Omental fat pad (tissue), 4 donors: Measurements from ENCODE around the gene ETFB. TPM values are rescaled to one million over a fixed set of nuclear protein-coding genes. Genes with fewer than 3 reads are reported as not detected.
"Not testable (repeated sequence)": the region's sequence is repeated elsewhere in the genome, so short reads cannot be mapped to it uniquely, and the experiment has no call there.

ENCODE experiments used
- ATAC-seq: fragments of 150-250 bp; one replicate; pipeline ENCODE4 v1.9.1; 2016; ENCODE audit warnings: mild to moderate bottlenecking, moderate library complexity; ENCODE audit not compliant: low FRiP score
- DNase-seq: peaks from one replicate; pipeline ENCODE4 v3.0.0-alpha.2; 2019; ENCODE audit warnings: low spot score
- CTCF ChIP-seq, 3 donors: fragments of 450-650 bp; IDR thresholded peaks; one replicate each; pipeline ENCODE4 v1.5.1; 2016 to 2017; ENCODE audit warnings: antibody characterized with exemption in 3 of 3, mild to moderate bottlenecking in 3 of 3, moderate library complexity in 2 of 3
- total RNA-seq, 4 donors: library from RNA; depleted of rRNA; stranded (reverse); fragments of >200 nt; gene quantifications; one replicate each; pipeline ENCODE4 v1.1.0, GENCODE V29; 2016

Gene ETFB
- total RNA-seq, 4 donors from 2014 or later = 136 to 251 (median 166) TPM

DNA sequence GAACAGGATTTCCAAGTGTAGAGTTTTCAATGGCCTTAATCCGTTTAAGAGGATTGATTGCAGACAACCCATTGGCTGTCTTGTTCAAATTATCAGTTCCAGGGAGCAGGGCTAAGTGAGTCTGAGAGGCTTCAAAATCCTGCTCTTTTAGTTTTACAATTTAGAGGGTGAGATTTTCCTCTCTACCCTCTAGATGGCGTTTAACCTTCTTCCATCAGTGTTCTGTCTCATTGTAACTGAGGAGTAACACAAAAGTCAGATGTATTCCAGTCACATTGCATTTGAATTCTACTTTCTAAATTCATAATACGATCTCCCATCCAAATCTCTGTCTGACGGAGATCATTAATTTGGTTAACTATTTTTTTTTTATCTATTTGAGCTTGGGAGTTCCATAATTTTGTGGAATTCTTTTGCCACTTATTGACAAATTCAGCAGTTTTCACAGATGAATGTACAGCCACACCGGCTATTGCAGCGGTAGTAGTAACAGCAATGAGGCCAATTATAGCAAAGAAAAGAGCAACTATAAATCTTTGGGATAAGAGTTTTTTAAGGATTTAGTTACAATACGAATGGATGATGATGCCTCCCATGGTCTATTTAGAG, 32.0 kb upstream of the ETFB start:
- TF ChIP-seq CTCF (IDR thresholded peaks at IDR 0.05) = no peak
- ATAC-seq (no peak), DNase-seq (no peak)

GRCh38 chr19:51397453-51397852, 31.3 kb upstream of the ETFB start:
- not testable (repeated sequence) for DNase-seq, ATAC-seq

DNA sequence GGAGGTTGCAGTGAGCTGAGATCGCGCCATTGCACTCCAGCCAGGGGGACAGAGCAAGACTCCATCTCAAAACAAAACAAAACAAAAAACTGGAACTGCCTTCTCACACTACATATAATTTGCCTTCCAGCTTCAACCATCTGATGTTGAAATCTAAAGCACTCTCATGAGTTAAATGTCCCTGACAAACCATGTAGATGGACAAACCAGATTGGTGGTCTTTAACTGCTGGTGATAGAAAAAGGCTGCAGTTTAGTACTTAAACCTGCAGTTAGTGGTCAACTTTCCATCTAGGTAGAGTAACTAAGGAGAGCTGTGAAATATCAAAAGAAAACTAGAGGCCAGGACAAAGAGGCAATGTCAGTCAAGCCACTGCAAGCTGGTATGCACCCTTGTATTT, 30.0 kb upstream of the ETFB start:
- TF ChIP-seq CTCF (IDR thresholded peaks at IDR 0.05) = no peak
- DNase-seq (no peak), ATAC-seq (no peak)

DNA sequence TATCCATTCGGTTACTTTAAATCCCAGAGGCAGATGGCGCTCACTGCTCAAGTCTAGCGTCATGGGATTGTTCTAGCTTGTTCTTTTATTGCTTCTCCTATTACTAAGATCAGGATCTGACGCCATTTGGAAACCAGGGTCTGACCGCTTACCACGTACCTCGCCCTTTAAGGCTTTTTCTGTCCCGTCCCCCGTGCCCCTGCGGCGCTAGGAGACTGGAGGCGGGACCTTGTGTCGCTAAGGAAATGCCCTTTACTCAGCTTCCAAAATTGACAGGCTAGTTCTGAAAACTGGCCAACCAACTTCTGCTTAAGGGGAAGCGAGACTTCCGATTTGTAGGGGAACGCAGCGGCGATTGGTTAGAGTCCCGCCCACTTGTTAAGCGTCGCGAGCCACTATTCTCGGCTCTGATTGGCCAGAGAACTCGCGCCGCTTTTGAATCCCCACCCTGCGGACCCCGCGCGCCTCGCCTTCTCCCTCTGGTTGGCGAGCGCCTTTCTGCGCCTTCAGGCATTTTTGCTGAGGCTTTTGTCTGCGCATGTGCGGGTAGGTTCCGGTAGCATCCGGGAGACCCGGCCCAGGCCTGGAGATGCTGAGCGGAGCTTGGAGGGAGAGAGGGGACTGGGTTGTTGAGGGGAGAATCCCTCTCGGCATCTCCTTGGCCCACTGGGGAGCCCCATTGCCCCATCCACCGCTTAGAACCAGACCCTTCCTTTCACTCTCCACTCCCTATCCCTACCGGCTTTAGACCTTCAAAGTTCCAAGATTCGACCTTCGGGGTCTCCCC, 28.1 kb upstream of the ETFB start:
- DNase-seq (peak; percentile 78), ATAC-seq (peak; percentile 95)
- no peak for TF ChIP-seq CTCF (IDR thresholded peaks at IDR 0.05)

- ATAC-seq (no peak), DNase-seq (no peak)
- no peak for TF ChIP-seq CTCF (IDR thresholded peaks at IDR 0.05)
These were observed 26.5 kb upstream of the ETFB start for GRCh38 chr19:51392701-51393100.

DNA sequence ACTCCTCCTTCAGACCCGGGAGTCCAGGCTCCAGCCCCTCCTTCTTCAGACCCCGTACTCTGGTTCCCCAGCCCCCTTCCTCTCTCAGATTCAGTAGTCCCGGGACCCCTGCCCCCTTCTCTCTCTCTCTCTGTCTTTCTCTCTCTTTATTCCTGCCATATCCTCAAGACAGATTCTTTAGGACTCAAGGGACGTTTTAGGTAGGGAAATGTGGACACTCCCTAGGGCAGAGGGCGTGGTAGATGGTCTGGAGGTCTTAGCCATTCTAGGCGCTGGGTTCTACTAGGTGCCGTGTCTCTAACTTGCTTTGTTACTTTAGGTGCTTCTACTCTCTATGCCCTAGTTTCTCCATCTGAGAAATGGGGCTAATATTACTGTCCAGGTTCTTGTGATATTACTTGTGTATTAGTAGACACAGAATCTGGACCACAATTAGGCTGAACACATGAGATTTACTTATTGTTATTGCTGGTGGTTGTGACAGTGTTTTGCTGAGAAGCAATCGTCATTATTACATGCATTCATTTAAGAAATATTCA, 25.0 kb upstream of the ETFB start:
- TF ChIP-seq CTCF (IDR thresholded peaks at IDR 0.05) = no peak
- ATAC-seq = no peak
- no peak for DNase-seq

GRCh38 chr19:51389143-51389542, 23.0 kb upstream of the ETFB start:
- ATAC-seq (no peak), DNase-seq (no peak)

More at GRCh38 chr19:51389143-51389542, 23.0 kb upstream of the ETFB start:
- TF ChIP-seq CTCF (IDR thresholded peaks at IDR 0.05) = no peak
